Metanephros (tissue), 1 donor: Measurements from ENCODE around the gene CLCNKB. TPM values are rescaled to one million over a fixed set of nuclear protein-coding genes. Genes with fewer than 3 reads are reported as not detected.

Experiments
- total RNA-seq: library from RNA; depleted of rRNA; stranded (reverse); fragments of >200 nt; gene quantifications from one replicate; pipeline ENCODE4 v1.2.3, GENCODE V29; 2014

The CLCNKB gene
- total RNA-seq, result 73.2 TPM

DNA sequence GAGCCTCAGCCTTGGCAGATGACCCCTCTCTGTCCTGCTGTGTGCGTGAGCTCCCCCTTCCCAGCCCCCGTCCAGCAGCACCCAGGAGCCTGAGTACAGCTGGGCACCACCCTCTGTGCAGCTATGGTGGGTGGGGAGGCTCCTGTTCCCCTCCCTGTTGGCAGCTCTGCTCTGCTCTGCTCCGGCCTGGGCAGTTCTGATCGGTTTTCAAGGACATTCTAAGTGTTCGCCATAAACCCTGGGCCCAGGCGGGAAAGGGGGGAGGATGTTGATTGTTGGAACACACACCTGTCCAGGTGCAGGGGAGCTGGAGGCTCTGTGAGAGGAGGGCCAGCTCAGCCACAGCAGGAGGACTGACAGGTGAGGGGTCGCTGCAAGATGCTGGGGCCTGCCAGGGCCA, at the start of gene CLCNKB:
CLCNKB (plus strand) TSS at position 262 of the 400 bp plus-strand sequence. CDS start 711 bp downstream, outside the sequence.

DNA sequence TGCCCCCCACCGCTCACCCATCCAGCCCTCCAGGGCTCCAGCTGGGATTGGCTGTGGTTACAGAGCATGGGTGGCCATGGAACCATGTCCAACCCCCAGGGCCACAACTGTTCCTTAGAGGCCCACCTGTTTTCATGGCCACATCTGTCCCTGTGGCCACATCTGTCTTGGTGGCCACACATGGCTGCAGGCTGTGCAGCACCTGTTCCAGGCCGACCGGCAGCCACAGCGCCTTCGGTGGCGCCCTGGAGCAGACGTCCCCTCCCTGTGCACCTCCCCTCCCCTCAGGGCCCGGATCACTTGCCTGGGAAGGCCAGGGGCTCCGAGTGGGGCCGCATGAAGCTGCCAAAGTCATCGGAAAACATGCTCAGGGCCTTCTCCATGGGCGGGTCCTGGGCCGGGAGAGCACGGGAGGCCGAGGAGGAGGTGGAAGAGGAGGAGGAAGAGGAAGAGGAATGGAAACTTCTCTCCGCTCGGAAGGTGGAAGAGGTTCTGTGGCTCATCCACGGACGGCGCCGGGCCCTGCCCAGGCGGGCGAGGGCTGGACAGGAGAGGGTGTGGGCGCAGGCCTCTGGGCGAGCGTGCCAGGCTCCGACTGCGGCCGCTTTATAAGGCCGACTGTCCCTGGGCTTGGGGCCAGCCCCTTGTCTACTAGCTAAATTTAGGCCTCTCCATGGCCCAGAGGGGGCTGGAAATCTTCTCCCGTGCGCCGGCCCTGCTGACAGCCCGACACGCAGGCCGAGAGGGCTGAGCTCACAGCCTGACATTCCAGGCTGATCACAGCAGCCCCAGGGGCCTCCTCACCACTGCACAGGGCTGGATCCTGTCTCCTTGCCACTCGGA, 25.9 kb upstream of the CLCNKB start, which contains the start of gene HSPB7:
HSPB7 (minus strand) TSS at position 583 of the 843 bp plus-strand sequence; CDS start at position 503, 80 bp downstream.

DNA sequence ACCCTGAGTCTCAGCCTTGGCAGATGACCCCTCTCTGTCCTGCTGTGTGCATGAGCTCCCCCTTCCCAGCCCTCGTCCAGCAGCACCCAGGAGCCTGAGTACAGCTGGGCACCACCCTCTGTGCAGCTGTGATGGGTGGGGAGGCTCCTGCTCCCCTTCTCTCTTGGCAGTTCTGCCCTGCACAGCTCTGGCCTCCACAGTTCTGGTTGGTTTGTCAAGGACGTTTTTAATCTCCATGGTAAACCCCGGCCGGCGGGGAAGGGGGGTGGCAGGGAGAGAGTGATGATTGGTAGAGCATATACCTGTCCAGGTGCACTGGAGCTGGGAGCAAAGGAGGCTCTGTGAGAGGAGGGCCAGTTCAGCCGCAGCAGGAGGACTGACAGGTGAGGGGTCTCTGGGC, 21.9 kb upstream of the CLCNKB start, which contains the start of gene CLCNKA:
CLCNKA (plus strand) TSS at position 356 of the 400 bp plus-strand sequence. CDS start 584 bp downstream, outside the sequence.

DNA sequence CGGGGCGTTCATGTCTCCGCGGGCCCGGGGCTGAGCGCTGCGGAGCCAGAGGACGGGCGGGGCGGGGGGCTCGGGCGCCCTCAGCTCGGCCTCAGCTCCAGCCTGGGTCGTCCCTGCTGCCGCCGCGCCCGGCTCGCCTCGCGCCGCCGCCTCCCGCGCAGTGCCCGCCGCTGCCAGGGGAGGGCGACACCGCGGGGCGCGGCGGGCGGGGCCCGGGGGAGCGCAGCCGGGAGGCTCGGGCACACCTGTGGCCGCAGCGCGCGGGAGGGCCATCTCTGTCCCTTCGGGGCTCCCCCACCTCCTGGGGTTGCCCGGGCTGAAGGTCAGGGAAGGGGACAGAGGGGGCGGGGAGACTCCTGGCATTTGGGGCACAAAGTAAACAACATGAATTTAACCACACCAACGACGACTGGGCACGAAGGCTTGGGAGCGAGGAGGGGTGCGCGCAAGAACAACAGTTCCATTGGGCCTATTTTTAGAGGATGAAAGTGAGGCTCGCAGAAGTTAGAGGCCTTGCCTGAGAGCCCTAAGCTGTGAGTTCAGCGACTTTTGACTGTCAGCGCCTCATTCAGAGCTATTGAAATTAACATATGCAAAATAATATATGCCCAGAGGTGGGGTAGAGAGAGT, 30.0 kb downstream of the CLCNKB start, which contains the start of gene FAM131C:
FAM131C (minus strand) TSS at position 162 of the 630 bp plus-strand sequence. CDS start 209 bp downstream, outside the sequence.

Other genes with a start within 250 kb of the CLCNKB start
- 4.7 TPM for gene UQCRHL, start 236.1 kb upstream of the CLCNKB start, total RNA-seq
- 59.6 TPM for gene SPEN, start 196.1 kb upstream of the CLCNKB start, total RNA-seq
- gene ZBTB17, start 67.7 kb upstream of the CLCNKB start, total RNA-seq, result 36.6 TPM
- gene SRARP, start 39.5 kb upstream of the CLCNKB start, total RNA-seq, result 0.12 TPM
- 7.3 TPM for gene HSPB7, start 25.7 kb upstream of the CLCNKB start, total RNA-seq
- 20.8 TPM for gene CLCNKA, start 21.7 kb upstream of the CLCNKB start, total RNA-seq
- 1.7 TPM for gene FAM131C, start 29.9 kb downstream of the CLCNKB start, total RNA-seq
- 32.3 TPM for gene EPHA2, start 112.3 kb downstream of the CLCNKB start, total RNA-seq
- 12.1 TPM for gene ARHGEF19, start 168.9 kb downstream of the CLCNKB start, total RNA-seq
- 8.3 TPM for gene CPLANE2, start 193.4 kb downstream of the CLCNKB start, total RNA-seq